Measurements from ENCODE around the gene SLC6A17.

DNA sequence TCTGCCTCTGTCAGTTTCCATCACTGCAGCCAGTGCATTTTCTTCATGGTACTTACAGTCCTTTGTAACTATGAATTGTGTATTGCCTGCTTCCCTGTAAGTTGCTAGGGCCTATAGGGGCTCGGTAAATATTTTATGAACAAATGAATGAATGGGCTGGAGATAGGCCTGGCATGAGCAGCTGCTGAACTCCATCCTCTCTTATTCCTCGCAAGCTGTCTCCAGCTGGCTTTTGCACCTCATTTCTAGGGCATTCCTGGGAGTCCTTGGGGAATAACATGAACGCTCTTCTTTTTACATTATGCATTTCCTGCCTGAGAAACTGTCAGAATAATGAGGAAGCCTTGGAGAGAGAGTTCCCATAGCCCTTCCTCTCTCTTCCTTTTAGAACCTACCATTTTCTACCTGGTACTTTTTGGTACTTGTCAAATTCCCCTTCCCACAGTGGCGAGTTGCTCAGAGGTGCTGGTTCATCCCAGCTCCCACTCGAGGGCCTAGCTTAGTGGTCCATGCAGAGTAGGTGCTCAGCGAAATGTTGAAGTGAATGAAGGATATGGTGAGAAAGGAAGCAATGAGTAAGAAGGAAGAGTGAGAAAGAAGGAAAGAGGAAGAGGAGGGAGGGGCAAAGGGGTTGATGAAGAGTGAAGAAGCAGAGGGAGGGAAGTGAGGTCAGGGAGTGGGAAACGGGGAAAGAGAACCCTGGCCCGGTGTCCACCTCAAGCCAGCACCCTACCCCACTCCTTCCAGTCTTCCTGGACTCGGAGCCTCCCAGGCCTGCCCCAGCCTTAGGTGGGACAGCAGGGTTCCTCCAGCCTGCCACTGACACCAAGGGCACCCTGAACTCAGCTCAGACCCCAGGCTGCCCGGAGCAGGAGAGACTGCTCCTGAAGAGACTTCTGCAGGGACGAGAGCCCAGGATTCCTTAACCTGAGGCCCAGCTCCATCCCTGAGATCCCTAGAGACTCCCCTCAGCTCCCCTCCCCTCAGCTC is 89.4 kb downstream of the SLC6A17 start:
- TF ChIP-seq, protein P1, sequence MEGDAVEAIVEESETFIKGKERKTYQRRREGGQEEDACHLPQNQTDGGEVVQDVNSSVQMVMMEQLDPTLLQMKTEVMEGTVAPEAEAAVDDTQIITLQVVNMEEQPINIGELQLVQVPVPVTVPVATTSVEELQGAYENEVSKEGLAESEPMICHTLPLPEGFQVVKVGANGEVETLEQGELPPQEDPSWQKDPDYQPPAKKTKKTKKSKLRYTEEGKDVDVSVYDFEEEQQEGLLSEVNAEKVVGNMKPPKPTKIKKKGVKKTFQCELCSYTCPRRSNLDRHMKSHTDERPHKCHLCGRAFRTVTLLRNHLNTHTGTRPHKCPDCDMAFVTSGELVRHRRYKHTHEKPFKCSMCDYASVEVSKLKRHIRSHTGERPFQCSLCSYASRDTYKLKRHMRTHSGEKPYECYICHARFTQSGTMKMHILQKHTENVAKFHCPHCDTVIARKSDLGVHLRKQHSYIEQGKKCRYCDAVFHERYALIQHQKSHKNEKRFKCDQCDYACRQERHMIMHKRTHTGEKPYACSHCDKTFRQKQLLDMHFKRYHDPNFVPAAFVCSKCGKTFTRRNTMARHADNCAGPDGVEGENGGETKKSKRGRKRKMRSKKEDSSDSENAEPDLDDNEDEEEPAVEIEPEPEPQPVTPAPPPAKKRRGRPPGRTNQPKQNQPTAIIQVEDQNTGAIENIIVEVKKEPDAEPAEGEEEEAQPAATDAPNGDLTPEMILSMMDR (IDR thresholded peaks at IDR 0.05): no peak
- no peak for TF ChIP-seq POLR2A (IDR thresholded peaks at IDR 0.05)
- no peak for TF ChIP-seq EP300 (IDR thresholded peaks at IDR 0.05)
- no peak for TF ChIP-seq POLR2AphosphoS5 (IDR thresholded peaks at IDR 0.05)
